Skin of body (tissue), 2 donors: Measurements from ENCODE around the gene CNGB1. TPM values are rescaled to one million over a fixed set of nuclear protein-coding genes. Genes with fewer than 3 reads are reported as not detected.
A peak's percentile ranks its signal among the peaks of the same experiment; 100 is the strongest.
"Not testable (repeated sequence)": the region's sequence is repeated elsewhere in the genome, so short reads cannot be mapped to it uniquely, and the experiment has no call there.

Experiments used
- DNase-seq: peaks from one replicate; lab custom pipeline; 2025; lab: John Stamatoyannopoulos, UW
- total RNA-seq: library from RNA; depleted of rRNA; stranded (reverse); fragments of >200 nt; gene quantifications from one replicate; pipeline ENCODE4 v1.2.3, GENCODE V29; 2014

Gene CNGB1
- total RNA-seq, 1 donor from 2014 or later, result 0.20 TPM

DNA sequence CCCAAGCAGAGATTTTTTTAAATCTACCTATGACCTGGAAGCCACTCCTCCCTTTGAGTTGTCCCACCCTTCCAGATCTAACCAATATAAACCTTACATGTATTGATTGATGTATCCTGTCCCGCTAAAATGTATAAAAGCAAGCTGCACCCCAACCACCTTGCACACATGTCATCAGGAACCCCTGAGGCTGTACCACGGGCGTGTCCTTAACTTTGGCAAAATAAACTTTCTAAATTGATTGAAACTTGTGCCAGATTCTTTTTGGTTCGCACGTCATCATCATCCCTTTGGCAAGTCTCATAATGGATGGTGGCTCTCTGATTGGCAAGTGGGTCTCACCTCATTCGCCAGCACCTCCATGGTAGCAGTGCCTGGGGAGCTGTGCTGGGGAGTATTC, 60.2 kb downstream of the CNGB1 start:
- DNase-seq, result no peak

DNA sequence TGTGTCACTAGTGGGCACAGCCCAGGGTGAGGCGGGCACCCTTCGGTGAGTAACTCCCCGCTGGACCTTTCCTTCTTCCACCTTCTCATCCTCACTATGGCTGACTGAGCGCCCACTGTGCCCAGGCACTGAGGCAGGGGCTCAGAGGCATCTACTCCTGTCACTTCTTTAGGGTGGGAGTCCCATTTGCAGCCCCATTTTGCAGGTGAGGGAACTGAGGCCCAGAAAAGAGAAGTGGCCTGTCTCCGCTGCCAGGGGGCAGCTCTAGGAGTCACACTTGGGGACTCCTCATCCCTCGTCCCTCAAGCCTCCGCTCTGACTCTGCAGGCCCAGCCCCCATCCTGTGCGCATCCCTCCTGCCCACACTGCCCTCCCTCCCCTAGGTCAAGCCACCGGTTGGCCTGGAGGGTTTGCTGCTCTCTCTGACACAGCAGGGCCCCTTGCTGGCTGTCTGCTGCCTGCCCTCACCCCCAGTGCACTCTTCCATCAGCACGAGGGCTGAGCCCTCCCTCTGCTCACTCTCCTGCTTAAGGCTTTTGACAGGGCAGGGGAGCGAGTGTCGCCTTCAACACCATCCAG, 62.4 kb downstream of the CNGB1 start:
- no peak for DNase-seq

DNA sequence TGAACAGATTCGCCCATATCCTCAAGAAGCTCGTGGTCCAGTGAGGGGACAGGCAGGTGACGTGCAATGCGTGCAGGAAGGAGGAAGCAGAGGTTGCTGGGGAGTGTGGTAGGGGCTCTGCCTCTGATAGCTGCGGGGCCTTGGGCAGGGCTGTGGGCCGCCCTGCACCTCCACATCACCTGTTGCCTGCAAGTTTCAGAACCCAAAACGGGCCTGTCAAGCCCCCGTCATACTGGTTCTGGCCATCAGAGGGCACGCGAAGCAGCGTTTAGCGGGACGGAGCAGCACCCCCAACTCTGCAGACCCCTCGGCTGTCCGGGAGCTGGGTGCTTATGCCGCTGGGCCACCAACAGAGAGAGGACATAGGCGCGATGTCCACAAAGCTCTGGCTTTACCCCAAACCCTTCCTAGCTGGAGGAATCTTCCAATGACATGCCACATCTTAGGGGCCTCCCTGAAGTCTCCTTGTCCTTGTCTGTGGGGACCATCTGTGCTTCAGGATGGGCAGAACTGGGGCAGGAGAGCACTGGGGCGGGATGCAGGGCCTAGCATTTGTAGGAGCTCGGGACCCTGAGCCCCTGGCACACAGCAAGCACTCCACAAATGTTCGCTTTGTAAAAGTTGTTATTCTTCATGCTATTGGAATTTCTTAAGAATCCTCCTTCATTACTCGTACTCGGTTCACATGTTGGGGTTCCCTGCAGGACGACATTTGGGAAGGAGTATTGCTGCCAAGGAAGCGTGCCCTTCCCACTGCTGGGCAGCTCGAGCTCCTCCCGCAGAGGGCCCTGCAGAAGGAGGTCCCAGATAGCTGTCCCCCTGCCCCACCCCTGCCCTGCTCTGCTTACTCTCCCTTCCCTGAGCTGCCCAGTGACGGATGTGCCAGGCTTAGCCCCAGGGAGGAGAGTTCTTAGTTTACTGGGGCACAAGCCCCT, 64.3 kb downstream of the CNGB1 start:
- no peak for DNase-seq

DNA sequence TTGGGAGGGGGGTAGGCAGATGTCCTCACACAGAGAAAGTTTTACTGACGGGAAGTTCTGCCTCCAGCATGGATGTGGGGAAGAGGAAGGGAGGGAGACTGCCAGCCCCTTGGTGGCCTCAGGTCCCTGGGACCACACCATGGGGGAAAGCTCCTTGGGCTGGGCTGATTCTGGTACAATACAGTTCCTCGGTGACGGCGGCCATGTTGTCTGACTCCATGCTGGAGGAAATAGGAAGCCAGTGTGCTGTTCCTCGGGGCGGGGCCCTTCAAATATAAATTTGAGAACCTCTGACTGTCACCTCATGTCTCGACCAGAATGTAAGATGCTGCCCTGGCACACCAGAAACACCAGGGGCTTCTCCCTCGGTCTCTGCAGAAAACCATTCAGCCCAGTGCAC, 66.8 kb downstream of the CNGB1 start:
- DNase-seq, result no peak

DNA sequence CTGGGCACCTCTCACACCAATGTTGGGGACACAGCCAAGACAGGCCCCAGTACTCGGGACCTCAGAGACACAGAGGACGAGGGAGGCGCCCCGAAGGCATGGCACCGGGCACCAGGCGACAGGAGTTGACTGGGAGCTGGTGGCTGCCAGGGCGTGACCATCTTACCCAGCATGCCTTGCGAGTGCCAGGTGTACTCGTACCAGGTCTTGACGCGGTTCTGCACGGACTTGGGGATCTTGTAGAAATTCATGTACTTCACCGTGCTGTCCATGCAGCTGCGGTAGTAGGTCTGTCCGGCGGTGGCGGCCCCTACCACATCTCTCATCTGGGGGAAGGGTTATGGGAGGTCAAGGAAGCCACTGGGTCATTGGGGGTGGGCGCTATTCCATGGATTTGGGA, 67.3 kb downstream of the CNGB1 start:
- no peak for DNase-seq

DNA sequence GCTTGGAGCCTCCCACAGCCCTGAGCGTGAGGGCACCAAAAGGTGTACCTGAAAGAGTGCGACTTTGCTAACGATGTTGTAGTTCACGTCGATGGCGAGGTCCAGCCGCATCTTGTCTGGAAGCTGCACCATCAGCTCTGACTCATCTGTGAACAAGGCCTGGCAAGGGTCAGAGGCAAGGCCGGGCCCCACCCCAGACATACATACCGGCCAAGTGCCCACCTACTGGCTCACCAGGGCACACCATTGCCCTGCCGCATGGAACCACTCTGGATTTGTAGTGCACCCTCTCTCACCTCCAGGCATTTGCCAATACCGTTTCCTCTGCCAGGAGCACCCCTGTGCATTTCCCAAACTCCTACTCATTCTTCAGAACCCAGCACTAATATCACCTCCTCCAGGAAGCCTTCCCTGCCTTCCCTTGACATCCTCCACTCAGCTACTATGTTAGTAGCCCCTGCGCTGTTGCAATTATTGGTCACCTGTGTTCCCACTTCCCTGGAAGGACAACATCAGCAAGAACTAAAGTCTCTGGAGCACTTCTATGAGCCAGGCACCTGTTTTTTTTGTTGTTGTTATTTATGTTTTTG, 69.4 kb downstream of the CNGB1 start:
- no peak for DNase-seq

DNA sequence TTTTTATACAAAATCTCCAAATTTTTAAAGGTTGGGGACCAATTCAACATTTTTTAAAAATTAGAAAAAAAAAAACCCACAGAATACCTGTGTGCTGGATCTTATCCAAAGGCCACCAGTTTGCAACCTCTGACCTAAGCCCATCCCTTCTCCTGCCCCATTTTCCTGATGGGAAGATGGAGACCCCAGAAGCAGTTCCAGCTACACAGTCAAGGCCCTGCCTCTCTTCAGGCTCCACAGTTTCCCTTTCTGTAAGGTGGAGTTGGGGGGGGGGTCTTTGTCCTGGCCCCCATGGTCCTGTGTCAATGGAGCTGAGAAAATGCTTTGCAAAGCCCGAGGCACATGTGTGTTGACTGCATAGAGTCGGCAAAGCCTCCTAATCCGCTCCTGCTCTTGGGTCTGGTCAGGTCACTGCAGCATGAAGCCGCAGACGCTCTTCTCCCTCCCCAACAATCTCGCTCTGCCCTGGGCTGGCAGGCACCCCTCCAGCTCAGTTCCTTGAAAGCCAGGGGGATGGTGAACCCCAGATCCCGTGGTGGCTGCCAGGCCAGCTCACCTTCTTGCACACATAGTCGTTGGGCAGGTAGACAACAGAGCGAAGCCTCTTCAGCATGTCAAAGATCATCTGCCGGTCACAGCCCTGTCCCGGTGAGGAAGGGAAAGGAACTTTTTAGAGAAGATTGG, 70.0 kb downstream of the CNGB1 start:
- no peak for DNase-seq

DNA sequence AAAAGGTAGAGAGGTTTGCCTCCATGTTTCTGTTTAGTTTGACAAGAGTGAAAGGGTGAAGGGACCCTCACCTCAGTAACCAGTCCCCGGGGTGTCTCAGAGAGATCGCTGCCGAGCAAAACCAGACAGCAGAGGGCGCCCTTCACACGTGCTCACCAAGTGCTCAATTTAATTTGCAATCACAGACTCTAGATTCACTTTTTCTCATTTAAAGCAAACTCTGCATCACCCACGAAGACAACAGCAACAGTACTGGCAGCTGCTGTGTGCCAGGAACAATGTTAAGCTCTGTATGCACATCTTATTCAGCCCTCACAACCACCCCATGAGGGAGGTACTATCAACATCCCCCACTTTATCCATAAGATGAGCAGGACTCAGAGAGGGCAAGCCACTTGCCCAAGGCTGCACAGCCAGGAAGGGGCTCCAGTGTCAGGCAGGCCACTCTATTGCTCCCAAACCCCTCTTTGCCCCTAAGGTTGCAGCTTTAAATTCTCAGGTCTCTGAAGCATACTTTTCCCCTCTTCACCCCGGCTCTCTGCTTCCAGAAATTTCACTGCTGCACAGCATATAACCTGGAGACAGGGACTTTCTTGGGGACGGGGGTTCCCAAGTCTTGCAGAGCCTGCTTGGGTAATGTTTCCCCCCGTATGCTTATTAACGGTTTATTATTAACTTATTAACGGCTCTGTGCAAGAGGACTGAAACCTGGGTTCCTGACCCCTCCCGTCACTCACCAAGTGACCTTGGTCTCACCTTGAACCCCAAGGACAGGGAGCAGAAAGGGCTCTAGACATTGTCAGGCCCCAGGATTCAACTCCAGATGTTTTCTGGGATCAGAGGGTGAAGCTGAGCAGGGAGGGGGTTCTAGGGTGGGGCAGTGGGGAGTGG, 70.9 kb downstream of the CNGB1 start:
- peak; percentile 4 for DNase-seq

DNA sequence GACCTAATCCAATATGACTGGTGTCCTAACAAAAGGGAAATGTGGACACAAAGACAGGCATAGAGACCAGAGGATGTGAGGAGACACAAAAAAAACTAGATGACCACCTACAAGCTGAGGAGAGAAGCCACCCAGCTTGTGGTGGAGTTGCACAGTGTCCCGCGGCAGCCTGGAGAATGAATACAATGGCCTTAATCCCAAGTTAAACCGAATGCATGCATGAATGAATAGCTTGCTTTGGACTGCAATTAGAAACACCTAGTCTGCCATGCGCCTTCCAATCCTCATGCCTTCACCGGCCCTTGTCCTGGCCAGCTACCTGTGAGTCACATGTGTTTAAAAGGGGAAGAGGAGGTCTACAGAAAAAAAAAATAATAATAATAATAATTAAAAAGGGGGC, 72.0 kb downstream of the CNGB1 start:
- DNase-seq, result no peak

DNA sequence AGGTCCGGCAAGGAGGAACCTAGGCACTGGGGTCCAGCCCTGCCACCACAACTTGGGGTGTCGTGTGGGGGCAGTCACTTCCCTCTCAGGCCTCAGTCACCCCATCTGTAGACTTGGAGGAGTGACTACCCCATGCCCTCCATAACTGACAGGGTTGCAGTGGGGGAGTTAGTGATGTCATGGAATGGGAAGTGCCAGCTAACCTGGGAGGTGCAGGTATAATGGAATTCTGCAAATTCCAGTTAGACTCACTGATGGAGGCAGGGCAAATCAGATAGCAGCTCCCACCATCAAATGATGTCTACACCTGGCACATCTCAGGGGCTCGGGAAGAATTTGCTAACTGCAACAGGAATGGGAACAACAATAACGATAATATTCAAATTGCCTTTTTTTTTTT, 72.9 kb downstream of the CNGB1 start:
- DNase-seq, result no peak

DNA sequence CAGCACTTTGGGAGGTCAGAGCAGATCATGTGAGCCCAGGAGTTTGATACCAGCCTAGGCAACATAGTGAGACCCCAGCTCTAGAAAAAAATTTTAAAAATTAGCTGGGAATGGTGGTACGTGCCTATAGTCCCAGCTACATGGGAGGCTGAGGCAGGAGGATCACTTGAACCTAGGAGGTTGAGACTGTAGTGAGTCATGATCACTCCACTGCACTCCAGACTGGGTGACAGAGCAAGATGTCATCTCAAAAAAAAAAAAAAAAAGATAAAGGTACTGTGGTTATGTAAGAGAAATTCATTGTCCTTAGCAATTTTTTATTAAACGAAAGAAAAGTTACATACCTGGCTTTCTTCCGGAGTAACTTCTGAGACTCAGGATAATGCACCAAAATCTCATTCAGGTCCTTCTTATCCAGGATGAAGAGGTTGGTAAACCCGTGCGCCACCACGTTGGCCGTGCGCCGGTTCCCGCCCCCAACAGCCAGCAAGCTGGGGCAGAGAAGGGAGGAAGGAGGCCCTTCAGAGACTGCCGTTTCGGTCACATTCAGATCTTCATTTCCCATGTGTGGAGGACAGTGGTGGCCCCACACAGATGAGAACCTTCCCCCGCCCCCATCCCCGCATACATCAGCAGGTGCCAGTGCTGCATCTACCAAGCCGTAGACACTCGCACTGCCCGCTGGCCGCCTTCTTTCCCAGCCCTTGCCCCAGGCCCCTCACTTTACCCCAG, 73.7 kb downstream of the CNGB1 start:
- no peak for DNase-seq

DNA sequence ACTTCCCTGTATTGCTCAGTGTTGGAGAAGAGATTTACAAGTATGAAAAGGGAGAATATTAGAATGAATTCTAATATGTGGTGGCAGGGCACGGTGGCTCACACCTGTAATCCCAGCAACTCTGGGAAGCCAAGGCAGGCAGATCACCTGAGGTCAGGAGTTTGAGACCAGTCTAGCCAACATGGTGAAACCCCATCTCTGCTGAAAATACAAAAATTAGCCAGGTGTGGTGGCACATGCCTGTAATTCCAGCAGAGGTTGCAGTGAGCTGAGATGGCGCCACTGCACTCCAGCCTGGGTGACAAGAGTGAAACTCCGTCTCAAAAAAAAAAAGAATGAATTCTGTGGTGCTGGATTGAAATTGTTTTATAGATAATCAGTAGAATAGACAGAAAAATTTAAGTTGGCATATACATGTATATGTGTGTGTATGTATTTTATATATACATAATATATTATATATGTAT, 75.8 kb downstream of the CNGB1 start:
- not testable (repeated sequence) for DNase-seq

DNA sequence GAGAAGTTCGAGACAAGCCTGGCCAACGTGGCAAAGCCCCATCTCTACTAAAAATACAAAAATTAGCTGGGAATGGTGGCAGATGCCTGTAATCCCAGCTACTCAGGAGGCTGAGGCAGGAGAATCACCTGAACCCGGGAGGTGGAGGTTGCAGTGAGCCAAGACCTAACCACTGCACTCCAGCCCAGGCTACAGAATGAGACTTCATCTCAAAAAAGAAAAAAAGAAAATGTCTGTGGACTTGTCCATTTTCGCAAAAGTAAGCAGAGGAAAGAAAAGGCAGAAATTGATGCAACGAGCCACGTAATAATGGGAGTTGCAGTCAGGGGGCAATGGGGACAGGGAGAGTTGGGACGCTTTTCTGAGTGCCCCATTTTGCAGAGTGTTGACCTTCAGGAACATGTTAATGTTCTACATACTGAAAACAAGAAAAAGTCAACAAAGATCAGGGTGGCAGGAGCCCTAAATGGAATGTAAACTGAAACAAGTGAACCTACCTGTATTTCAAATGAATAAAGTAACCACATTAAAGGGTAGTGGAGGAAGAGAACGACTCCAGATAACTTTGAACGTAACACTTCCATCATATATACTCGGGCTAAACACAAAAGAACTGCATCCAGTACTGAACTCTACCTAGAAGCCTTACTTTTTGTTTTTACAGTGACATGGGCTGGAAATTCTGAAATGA, 76.4 kb downstream of the CNGB1 start:
- no peak for DNase-seq

DNA sequence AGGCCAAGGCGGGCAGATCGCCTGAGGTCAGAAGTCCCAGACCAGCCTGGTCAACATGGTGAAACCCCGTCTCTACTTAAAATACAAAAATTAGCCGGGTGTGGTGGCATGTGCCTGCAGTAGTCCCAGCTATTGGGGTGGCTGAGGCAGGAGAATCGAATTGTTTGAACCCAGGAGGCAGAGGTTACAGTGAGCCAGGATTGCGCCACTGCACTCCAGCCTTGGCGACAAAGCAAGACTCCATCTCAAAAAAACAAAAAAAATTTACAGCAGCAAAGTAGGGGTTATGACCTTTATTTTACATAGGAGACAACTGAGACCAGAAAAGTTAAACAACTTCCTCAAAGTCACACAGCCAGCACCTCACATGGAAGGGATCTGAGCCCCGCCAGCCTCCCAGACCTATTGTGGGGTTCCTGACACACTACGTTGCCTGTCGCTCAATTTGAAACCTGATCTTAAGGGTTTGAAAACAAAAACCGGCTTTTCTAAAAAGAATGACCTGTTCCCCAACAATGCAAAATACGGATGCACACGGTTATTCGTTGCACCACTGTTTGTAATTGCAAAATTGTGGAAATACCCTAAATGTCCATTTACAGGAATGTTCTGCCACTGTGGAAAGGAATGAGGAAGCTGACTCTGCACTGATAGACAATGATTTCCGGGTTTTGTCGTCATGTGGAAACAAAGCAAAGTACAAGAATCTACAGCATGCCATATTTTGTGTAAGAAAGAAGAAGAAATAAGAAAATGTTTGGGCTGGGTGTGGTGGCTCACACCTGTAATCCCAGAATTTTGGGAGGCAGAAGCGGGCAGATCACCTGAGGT, 77.2 kb downstream of the CNGB1 start:
- DNase-seq, result peak; percentile 34

DNA sequence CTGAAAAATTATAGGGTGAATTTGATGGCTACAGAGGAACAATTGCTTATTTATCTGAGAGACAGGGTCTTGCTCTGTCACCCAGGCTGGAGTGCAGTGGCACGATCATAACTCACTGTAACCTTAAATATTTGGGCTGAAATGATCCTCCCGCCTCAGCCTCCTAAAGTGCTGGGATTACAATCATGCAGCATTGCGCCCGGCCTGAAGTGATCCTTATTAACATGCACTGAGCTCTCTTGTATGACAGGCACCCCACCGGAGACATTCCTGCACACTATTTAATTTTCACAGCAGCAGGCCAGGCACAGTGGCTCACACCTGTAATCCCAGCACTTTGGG, 77.7 kb downstream of the CNGB1 start:
- no peak for DNase-seq

DNA sequence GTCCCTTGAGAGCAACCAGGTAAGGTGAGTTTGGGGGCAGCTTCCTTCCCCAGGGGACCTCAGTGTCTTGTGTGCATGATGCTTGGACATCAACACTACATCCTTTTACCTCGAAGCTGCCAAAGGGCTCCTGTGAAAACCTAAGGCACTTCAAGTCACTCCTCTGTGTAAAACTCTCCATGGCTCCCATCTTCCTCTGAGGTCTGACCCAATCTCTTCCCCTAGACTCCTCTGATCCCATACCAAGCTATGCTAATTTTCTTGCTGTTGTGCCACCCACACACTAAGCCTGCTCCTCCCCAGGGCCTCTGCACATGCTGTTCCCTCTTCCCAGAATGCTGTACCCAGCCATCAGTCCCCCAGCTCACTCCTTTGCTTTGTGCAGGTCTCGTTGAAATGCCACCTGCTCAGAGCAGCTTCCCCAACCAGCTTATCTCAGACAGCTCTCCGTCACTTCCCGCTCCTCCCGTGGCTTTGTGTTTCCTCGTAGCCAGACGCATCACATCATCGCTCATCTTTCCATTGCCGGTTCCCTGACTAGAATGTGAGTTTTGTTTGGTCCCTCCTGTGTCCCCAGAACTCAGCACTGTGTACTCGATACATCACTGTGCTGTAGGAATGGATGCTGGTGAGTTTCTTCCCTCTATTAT, 78.4 kb downstream of the CNGB1 start:
- DNase-seq, result no peak

DNA sequence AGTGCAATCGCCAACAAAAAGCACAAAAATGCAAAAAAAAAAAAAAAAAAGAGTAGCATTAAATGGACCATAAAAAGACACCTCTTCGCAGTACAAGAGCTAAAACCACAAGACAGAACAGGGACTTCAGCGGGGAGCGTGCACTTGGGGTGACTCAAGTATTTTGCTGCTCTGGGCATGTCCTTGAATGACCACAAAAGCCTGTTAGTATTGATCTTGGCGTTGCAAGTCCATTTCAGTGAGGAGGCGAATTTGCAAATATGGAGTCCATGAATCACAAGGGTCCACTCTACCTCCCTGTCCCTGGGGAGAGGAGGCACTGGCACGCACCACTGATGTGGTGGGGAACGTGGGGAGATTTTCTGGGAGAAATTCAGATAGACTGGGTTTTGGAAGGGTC, 78.9 kb downstream of the CNGB1 start:
- DNase-seq, result no peak

DNA sequence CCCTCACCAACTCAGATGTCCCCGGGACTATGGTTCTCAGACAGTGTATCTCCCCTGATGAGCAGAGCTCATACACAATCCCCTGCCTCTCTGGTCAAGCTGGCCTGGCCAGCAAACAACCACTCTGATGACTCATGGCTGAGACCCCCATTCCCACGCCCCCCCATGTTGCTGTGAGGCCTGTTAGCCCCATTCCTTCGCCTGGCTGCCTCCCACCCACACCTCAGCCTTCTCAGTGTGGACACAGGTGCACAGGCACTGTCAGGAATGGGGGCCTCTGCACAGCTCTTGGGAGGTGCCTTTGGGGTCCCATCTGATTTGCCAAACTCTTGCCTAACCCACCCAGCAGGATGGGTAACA, 80.2 kb downstream of the CNGB1 start:
- DNase-seq, result no peak
